OCI-LY1 (cell line): ENCODE measurements around the gene ALG5.

Experiments used
- H2AFZ ChIP-seq: fragments of 200-600 bp; sonication (generic), shearing (Covaris generic); 2 replicates; pipeline ENCODE4 v1.6.0; 2014; ENCODE audit warnings: antibody characterized with exemption, mild to moderate bottlenecking, low read length
- H3F3A ChIP-seq: fragments of 200-600 bp; sonication (generic), shearing (Covaris generic); 2 replicates; pipeline ENCODE4 v1.6.0; 2014; ENCODE audit warnings: mild to moderate bottlenecking, antibody characterized with exemption, low read length, moderate library complexity; ENCODE audit not compliant: insufficient read depth
- H3K27ac ChIP-seq: fragments of 200-600 bp; sonication (generic); 2 replicates; pipeline ENCODE4 v1.5.1; 2014; ENCODE audit warnings: low read length, mixed run types, mild to moderate bottlenecking, low read depth; ENCODE audit not compliant: poor library complexity, severe bottlenecking
- H3K27me3 ChIP-seq: fragments of 200-600 bp; sonication (generic); 2 replicates; pipeline ENCODE4 v1.6.0; 2014; ENCODE audit warnings: antibody characterized with exemption, mild to moderate bottlenecking, low read length, moderate library complexity; ENCODE audit not compliant: insufficient read depth
- H3K36me3 ChIP-seq: fragments of 200-600 bp; sonication (generic); 2 replicates; pipeline ENCODE4 v1.6.1; 2014; ENCODE audit warnings: mild to moderate bottlenecking, antibody characterized with exemption, low read length, moderate library complexity, mixed read lengths; ENCODE audit not compliant: insufficient read depth
- H3K4me1 ChIP-seq: fragments of 200-600 bp; sonication (generic); 2 replicates; pipeline ENCODE4 v1.5.1; 2014; ENCODE audit warnings: mild to moderate bottlenecking, low read length, moderate library complexity; ENCODE audit not compliant: insufficient read depth, severe bottlenecking
- H3K4me2 ChIP-seq: fragments of 200-600 bp; sonication (generic), shearing (Covaris generic); 2 replicates; pipeline ENCODE4 v1.6.1; 2014; ENCODE audit warnings: low read length
- H3K4me3 ChIP-seq: fragments of 200-600 bp; sonication (generic); 2 replicates; pipeline ENCODE4 v1.5.1; 2014; ENCODE audit warnings: low read length, low read depth, mild to moderate bottlenecking, mixed read lengths; ENCODE audit not compliant: poor library complexity, severe bottlenecking
- H3K79me2 ChIP-seq: fragments of 200-600 bp; shearing (Covaris generic); 2 replicates; pipeline ENCODE4 v1.6.1; 2016; ENCODE audit warnings: mixed run types, low read length, mixed read lengths; ENCODE audit not compliant: insufficient read depth
- H3K9ac ChIP-seq: fragments of 200-600 bp; sonication (generic), shearing (Covaris generic); 2 replicates; pipeline ENCODE4 v1.6.1; 2014; ENCODE audit warnings: mild to moderate bottlenecking, low read length, mixed read lengths
- H3K9me2 ChIP-seq: fragments of 200-600 bp; sonication (generic), shearing (Covaris generic); 2 replicates; pipeline ENCODE4 v1.6.1; 2014; ENCODE audit warnings: low read depth, mild to moderate bottlenecking, low read length, mixed read lengths
- H3K9me3 ChIP-seq: fragments of 200-600 bp; shearing (Covaris generic); 2 replicates; pipeline ENCODE4 v1.6.1; 2014; ENCODE audit warnings: low read length, mixed read lengths
- H4K20me1 ChIP-seq: fragments of 200-600 bp; sonication (generic), shearing (Covaris generic); 2 replicates; pipeline ENCODE4 v1.6.0; 2016; ENCODE audit warnings: mild to moderate bottlenecking, low read length; ENCODE audit not compliant: insufficient read depth
- CTCF ChIP-seq: fragments of 200-600 bp; sonication (generic), shearing (Covaris generic); IDR thresholded peaks from 2 replicates; pipeline ENCODE4 v1.5.1; 2017; ENCODE audit warnings: mild to moderate bottlenecking, antibody characterized with exemption, low read length, moderate library complexity, mixed read lengths
- EZH2 ChIP-seq: fragments of 200-600 bp; sonication (generic), shearing (Covaris generic); IDR thresholded peaks from 2 replicates; pipeline ENCODE4 v1.8.0; 2017; ENCODE audit warnings: borderline replicate concordance, mixed run types, mild to moderate bottlenecking, antibody characterized with exemption, low read length, moderate library complexity, mixed read lengths

The ALG5 gene

GRCh38 chr13:36965767-36966166 lies 33.4 kb downstream of the ALG5 start:
- no peaks in the 10 kb centered on the region for H3K79me2 ChIP-seq
- H3K27me3 ChIP-seq, result no peaks in the 10 kb centered on the region
- H3F3A ChIP-seq, result no peaks in the 10 kb centered on the region
- no peak overlapping the region for H3K9ac ChIP-seq
- H3K9me3 ChIP-seq, result no peaks in the 10 kb centered on the region
- H3K27ac ChIP-seq, result no peak overlapping the region
- no peak overlapping the region for H2AFZ ChIP-seq
- no peaks in the 10 kb centered on the region for H3K9me2 ChIP-seq
- H3K4me3 ChIP-seq, result no peak overlapping the region
- no peaks in the 10 kb centered on the region for H3K4me1 ChIP-seq
- TF ChIP-seq EZH2 (no peak), CTCF (no peak)
- peaks cover 44% of the 10 kb centered on the region for H3K36me3 ChIP-seq
- H4K20me1 ChIP-seq, result no peaks in the 10 kb centered on the region
- H3K4me2 ChIP-seq, result no peak overlapping the region

- H3K79me2 ChIP-seq, result no peaks in the 10 kb centered on the region
- H3K4me3 ChIP-seq, result no peak overlapping the region
- no peaks in the 10 kb centered on the region for H3F3A ChIP-seq
- H3K9me3 ChIP-seq, result no peaks in the 10 kb centered on the region
- H2AFZ ChIP-seq, result no peak overlapping the region
- no peaks in the 10 kb centered on the region for H3K9me2 ChIP-seq
- TF ChIP-seq EZH2, result no peak
- H3K27ac ChIP-seq, result no peak overlapping the region
- H3K36me3 ChIP-seq, result peaks cover 25% of the 10 kb centered on the region
- H3K9ac ChIP-seq, result no peak overlapping the region
- no peaks in the 10 kb centered on the region for H3K4me1 ChIP-seq
- no peak overlapping the region for H3K4me2 ChIP-seq
- H4K20me1 ChIP-seq, result no peaks in the 10 kb centered on the region
- no peaks in the 10 kb centered on the region for H3K27me3 ChIP-seq
Observed at GRCh38 chr13:36959456-36960116, 39.6 kb downstream of the ALG5 start.

- Histone ChIP-seq H3K27ac (no peak overlapping the region), H3K4me3 (no peak overlapping the region), H2AFZ (no peak overlapping the region), H3K27me3 (no peaks in the 10 kb centered on the region), H3K79me2 (no peaks in the 10 kb centered on the region), H4K20me1 (no peaks in the 10 kb centered on the region), H3K36me3 (peaks cover 26% of the 10 kb centered on the region), H3K4me1 (no peaks in the 10 kb centered on the region), H3F3A (no peaks in the 10 kb centered on the region), H3K9me3 (no peaks in the 10 kb centered on the region), H3K4me2 (no peak overlapping the region), H3K9me2 (no peaks in the 10 kb centered on the region), H3K9ac (no peak overlapping the region)
- TF ChIP-seq EZH2 (no peak), CTCF (no peak)
Observed at GRCh38 chr13:36954542-36954941, 44.6 kb downstream of the ALG5 start.

- Histone ChIP-seq H3K9me2 (no peaks in the 10 kb centered on the region), H3K4me1 (no peaks in the 10 kb centered on the region), H3K4me2 (no peak overlapping the region), H3K4me3 (no peak overlapping the region), H3K9ac (no peak overlapping the region), H3K79me2 (no peaks in the 10 kb centered on the region), H4K20me1 (no peaks in the 10 kb centered on the region), H2AFZ (no peak overlapping the region), H3K27me3 (no peaks in the 10 kb centered on the region), H3K36me3 (peaks cover 26% of the 10 kb centered on the region), H3K9me3 (no peaks in the 10 kb centered on the region), H3K27ac (no peak overlapping the region), H3F3A (no peaks in the 10 kb centered on the region)
- no peak for TF ChIP-seq CTCF
- no peak for TF ChIP-seq EZH2
Observed at GRCh38 chr13:36950920-36951319, 48.2 kb downstream of the ALG5 start.
